B cell (primary cell): Measurements from ENCODE around the gene MAD1L1.

Source experiments
- CTCF ChIP-seq: fragments of 200-600 bp; IDR thresholded peaks from one replicate; pipeline ENCODE4 v1.8.0; 2022; ENCODE audit warnings: antibody characterized with exemption, mild to moderate bottlenecking
- EZH2 ChIP-seq: IDR thresholded peaks from 2 replicates; pipeline ENCODE4 v1.6.1; 2012; ENCODE audit warnings: borderline replicate concordance, low read depth, mild to moderate bottlenecking, moderate library complexity, low read length; ENCODE audit not compliant: insufficient read depth, poor library complexity, severe bottlenecking

- no peak for TF ChIP-seq CTCF
- TF ChIP-seq EZH2, result no peak
Measured at GRCh38 chr7:1908823-1909420, 323.8 kb downstream of the MAD1L1 start.
